ENCODE data around the gene UGT1A1. TPM values are rescaled to one million over a fixed set of nuclear protein-coding genes. Genes with fewer than 3 reads are reported as not detected.

UGT1A1 gene
- total RNA-seq, 1 experiment from 2014 or later: not detected

GRCh38 chr2:233801357-233802131 is 41.5 kb downstream of the UGT1A1 start:
- H3K79me2 ChIP-seq (ENCODE audit: insufficient read depth, low read length): no peaks in the 10 kb centered on the region
- no peak overlapping the region for H3K18ac ChIP-seq (ENCODE audit: insufficient read length, low read depth, low read length)
- Mint-ChIP-seq H3K4me1 (peaks cover 2 to 4% of the 10 kb centered on the region in 2 experiments; a peak in 3 of 4 replicates), H3K4me3 (no peak overlapping the region), H3K36me3 (ENCODE audit: insufficient read depth in 1 of 3, low read depth in 3 of 3) (peaks cover 0 to 5% (median 4%) of the 10 kb centered on the region in 3 experiments; a peak in 2 of 7 replicates), H3K9me3 (peaks cover 14 to 21% of the 10 kb centered on the region in 2 experiments), H3K27ac (no peak overlapping the region), H3K27me3 (ENCODE audit: low read depth) (peaks cover 18% of the 10 kb centered on the region)
- no peak overlapping the region for H3K56ac ChIP-seq (ENCODE audit: insufficient read length, low read depth, low read length)
- TF ChIP-seq CTCF (conservative IDR thresholded peaks at IDR 0.05): no peak
- H3K23me2 ChIP-seq (ENCODE audit: insufficient read length, low read depth, low read length, poor library complexity, severe bottlenecking): no peaks in the 10 kb centered on the region
- no peak overlapping the region for H4K5ac ChIP-seq (ENCODE audit: insufficient read length, low read depth, low read length)
- H3K14ac ChIP-seq (ENCODE audit: insufficient read depth, low read length): no peak overlapping the region; the same call in 1 of the 2 replicates
- H4K20me1 ChIP-seq (ENCODE audit: control insufficient read depth, insufficient read depth, insufficient read length): no peaks in the 10 kb centered on the region
- H3K4me1 ChIP-seq (ENCODE audit: insufficient read depth, low read length): no peaks in the 10 kb centered on the region
- H3K4me2 ChIP-seq (ENCODE audit: insufficient read depth, insufficient read length, low read length): no peak overlapping the region
- no peaks in the 10 kb centered on the region for H3K9me3 ChIP-seq (ENCODE audit: control insufficient read depth, low read depth, low read length)
- H2BK15ac ChIP-seq (ENCODE audit: low read depth, low read length): no peak overlapping the region
- no peak overlapping the region for H3K9ac ChIP-seq (ENCODE audit: extremely low read depth, insufficient read length, low read length)
- H2BK12ac ChIP-seq (ENCODE audit: insufficient read length, low read depth, low read length): no peak overlapping the region
- H3K27me3 ChIP-seq (ENCODE audit: insufficient read depth, low read length): no peaks in the 10 kb centered on the region
- H3K4ac ChIP-seq (ENCODE audit: low read depth, low read length): no peak overlapping the region
- H3K79me1 ChIP-seq (ENCODE audit: insufficient read depth, low read depth, low read length, poor library complexity, severe bottlenecking): no peaks in the 10 kb centered on the region
- H2BK120ac ChIP-seq (ENCODE audit: low read depth, low read length, poor library complexity, severe bottlenecking): no peak overlapping the region
- H4K8ac ChIP-seq (replicated peaks; ENCODE audit: insufficient read length, low read depth, low read length): no peak overlapping the region
- DNase-seq: no peak
- no peak overlapping the region for H2AK5ac ChIP-seq (ENCODE audit: insufficient read length, low read length)
- H3T11ph ChIP-seq (ENCODE audit: low read length): no peak overlapping the region
- H3K23ac ChIP-seq (ENCODE audit: insufficient read length, low read depth, low read length): no peak overlapping the region
- no peak overlapping the region for H2AFZ ChIP-seq (ENCODE audit: low read length)
- H4K91ac ChIP-seq (ENCODE audit: insufficient read length, low read depth, low read length): no peak overlapping the region
- no peak overlapping the region for H2BK5ac ChIP-seq (ENCODE audit: insufficient read length, low read length)
- no peak overlapping the region for H3K27ac ChIP-seq (ENCODE audit: insufficient read length, low read depth, low read length)
- no CpG with 5 or more reads among the region's 9 CpGs for WGBS (ENCODE audit: extremely low coverage, insufficient read length, low lambda C conversion rate)
- no peak overlapping the region for H2BK20ac ChIP-seq (ENCODE audit: low read depth, low read length, poor library complexity, severe bottlenecking)
